Measurements from ENCODE around the gene DENND5A. TPM values are rescaled to one million over a fixed set of nuclear protein-coding genes. Genes with fewer than 3 reads are reported as not detected.

The DENND5A gene
- total and polyA plus RNA-seq, 10 of the 15 experiments (the other 5 are each of a cell fraction or from before 2014, with no cell fraction given): 15.6 to 157 (median 85.1) TPM

DNA sequence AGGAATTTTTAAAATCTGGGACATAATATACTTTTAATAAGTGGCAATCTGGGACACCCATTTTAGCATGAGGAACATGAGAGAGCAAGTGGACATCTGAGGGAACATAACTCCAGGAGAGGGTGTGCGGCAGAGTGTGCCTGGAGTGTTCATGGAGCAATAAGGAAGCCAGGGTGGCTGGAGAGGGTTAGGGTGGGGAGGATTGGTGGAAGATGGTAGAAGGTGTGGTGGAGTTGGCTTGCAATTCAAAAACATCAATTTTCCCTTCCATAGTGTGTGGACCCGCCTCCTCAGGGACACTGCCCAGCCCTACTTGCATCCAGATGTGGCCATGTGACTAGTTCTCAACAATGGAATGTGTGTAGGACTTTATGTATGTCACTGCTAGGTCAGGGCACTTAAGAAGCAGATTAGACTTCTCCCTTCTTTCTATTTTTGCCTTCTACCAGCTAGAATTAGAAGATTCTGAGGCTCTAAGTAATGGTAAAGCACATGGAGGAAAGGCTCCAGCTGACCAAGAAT, 4.4 kb upstream of the DENND5A start:
- Histone ChIP-seq H3K27me3 (replicated peaks in 1 of 2; ENCODE audit: control insufficient read depth in 2 of 2, insufficient read depth in 2 of 2, low read length in 1 of 2) (0 out of 4 replicates have a peak, but pooled peaks cover 0 to 4% of the 10 kb centered on the region in 2 experiments), H3K79me2 (ENCODE audit: control insufficient read depth, insufficient read depth, low read length) (peaks cover 6% of the 10 kb centered on the region), H3K4me3 (no peak overlapping the region), H3K4me1 (ENCODE audit: control insufficient read depth, insufficient read depth, low read length) (peaks cover 3% of the 10 kb centered on the region; the same call in 1 of the 2 replicates), H3K27ac (ENCODE audit: control insufficient read depth, insufficient read depth) (no peak overlapping the region), H4K20me1 (ENCODE audit: control insufficient read depth, insufficient read depth) (no peaks in the 10 kb centered on the region), H3K36me3 (ENCODE audit: control insufficient read depth in 2 of 2, insufficient read depth in 2 of 2, low read length in 1 of 2) (no peaks in the 10 kb centered on the region; a peak in 1 of 4 replicates), H3K4me2 (ENCODE audit: control insufficient read depth, insufficient read depth) (no peak overlapping the region), H3K9ac (ENCODE audit: control insufficient read depth, insufficient read depth, low read length) (no peak overlapping the region), H2AFZ (ENCODE audit: control insufficient read depth, low read depth, low read length) (no peak overlapping the region), H3K9me3 (replicated peaks; ENCODE audit: control insufficient read depth, insufficient read depth, low read length) (no peaks in the 10 kb centered on the region)
- in situ Hi-C loops (cut with MboI): no loop called here
- SMC1A ChIA-PET (ENCODE audit: uncharacterized antibody, unreplicated experiment): interaction anchor here (0.7 to 0.8 kb wide), 2 partner anchors 61 to 95 kb away, joined by 3 read pairs; no protein-coding TSS in a partner anchor
- intact Hi-C loops (cut with micrococcal nuclease; ENCODE audit: unreplicated experiment): no loop called here
- ATAC-seq (no peak), DNase-seq (ENCODE audit: low read depth, low spot score) (no peak), FAIRE-seq (no peak)
- 88% methylated on average over 2 of the region's 2 CpGs for WGBS (ENCODE audit: insufficient coverage, insufficient replicate concordance, low lambda C conversion rate, missing lambda C conversion rate)
- CTCF ChIA-PET: no interaction called here
- POLR2A ChIA-PET: no interaction called here
- no peak for TF ChIP-seq ASH2L (IDR thresholded peaks at IDR 0.05; ENCODE audit: borderline replicate concordance, low read depth)
- no peak for TF ChIP-seq MXI1 (IDR thresholded peaks at IDR 0.05; ENCODE audit: low read depth, low read length)
- TF ChIP-seq TCF3 (IDR thresholded peaks at IDR 0.05; ENCODE audit: borderline replicate concordance, insufficient read depth, low read depth, low read length): no peak
- no peak for TF ChIP-seq KDM1A (IDR thresholded peaks at IDR 0.05; ENCODE audit: borderline replicate concordance)
- no peak for TF ChIP-seq CUX1 (IDR thresholded peaks at IDR 0.05; ENCODE audit: insufficient replicate concordance, low read depth, low read length)
- TF ChIP-seq, protein P1, sequence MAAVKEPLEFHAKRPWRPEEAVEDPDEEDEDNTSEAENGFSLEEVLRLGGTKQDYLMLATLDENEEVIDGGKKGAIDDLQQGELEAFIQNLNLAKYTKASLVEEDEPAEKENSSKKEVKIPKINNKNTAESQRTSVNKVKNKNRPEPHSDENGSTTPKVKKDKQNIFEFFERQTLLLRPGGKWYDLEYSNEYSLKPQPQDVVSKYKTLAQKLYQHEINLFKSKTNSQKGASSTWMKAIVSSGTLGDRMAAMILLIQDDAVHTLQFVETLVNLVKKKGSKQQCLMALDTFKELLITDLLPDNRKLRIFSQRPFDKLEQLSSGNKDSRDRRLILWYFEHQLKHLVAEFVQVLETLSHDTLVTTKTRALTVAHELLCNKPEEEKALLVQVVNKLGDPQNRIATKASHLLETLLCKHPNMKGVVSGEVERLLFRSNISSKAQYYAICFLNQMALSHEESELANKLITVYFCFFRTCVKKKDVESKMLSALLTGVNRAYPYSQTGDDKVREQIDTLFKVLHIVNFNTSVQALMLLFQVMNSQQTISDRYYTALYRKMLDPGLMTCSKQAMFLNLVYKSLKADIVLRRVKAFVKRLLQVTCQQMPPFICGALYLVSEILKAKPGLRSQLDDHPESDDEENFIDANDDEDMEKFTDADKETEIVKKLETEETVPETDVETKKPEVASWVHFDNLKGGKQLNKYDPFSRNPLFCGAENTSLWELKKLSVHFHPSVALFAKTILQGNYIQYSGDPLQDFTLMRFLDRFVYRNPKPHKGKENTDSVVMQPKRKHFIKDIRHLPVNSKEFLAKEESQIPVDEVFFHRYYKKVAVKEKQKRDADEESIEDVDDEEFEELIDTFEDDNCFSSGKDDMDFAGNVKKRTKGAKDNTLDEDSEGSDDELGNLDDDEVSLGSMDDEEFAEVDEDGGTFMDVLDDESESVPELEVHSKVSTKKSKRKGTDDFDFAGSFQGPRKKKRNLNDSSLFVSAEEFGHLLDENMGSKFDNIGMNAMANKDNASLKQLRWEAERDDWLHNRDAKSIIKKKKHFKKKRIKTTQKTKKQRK (IDR thresholded peaks at IDR 0.05; ENCODE audit: low read depth, low read length): no peak
- TF ChIP-seq ZBED1 (IDR thresholded peaks at IDR 0.05; ENCODE audit: borderline replicate concordance): no peak
- BruUV-seq (replicated peaks): no TSS peak
- RAD21 ChIA-PET (ENCODE audit: unreplicated experiment): no interaction called here
